LNCaP clone FGC (cell line): Measurements from ENCODE around the gene MGARP.

Experiments
- DNase-seq: peaks from one replicate; pipeline ENCODE4 v3.0.0-alpha.2; 2011; ENCODE audit warnings: low read depth
- H3K4me3 ChIP-seq: 2 replicates; pipeline ENCODE4 v1.5.1; 2011; ENCODE audit warnings: mild to moderate bottlenecking, low read depth, low read length, control low read depth
- TF ChIP-seq, protein P1 (sequence below): IDR thresholded peaks from 2 replicates; pipeline ENCODE4 v1.5.1; 2012; ENCODE audit warnings: mild to moderate bottlenecking; ENCODE audit not compliant: control insufficient read depth, insufficient read depth; ENCODE audit errors: extremely low read depth

The MGARP gene

DNA sequence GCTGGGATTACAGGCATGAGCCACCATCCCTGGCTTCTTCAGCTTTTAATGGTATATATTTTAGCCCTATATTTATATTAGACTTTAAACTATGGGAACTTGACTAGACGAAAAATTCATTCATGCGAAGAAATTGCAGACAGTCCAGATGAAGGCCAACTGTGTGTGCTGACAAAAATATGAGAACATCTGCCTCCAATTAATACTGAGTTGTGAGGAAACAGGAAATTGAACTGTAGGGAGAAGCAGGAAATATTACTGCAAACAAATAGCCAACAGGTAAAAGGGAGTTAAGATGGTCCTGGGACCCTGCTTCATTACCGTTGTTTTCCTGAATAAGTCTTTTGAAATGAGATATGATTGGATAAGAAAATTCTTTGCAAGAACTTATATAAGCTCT, 26.3 kb downstream of the MGARP start:
- H3K4me3 ChIP-seq: no peak overlapping the region
- DNase-seq: no peak
- TF ChIP-seq, protein P1, sequence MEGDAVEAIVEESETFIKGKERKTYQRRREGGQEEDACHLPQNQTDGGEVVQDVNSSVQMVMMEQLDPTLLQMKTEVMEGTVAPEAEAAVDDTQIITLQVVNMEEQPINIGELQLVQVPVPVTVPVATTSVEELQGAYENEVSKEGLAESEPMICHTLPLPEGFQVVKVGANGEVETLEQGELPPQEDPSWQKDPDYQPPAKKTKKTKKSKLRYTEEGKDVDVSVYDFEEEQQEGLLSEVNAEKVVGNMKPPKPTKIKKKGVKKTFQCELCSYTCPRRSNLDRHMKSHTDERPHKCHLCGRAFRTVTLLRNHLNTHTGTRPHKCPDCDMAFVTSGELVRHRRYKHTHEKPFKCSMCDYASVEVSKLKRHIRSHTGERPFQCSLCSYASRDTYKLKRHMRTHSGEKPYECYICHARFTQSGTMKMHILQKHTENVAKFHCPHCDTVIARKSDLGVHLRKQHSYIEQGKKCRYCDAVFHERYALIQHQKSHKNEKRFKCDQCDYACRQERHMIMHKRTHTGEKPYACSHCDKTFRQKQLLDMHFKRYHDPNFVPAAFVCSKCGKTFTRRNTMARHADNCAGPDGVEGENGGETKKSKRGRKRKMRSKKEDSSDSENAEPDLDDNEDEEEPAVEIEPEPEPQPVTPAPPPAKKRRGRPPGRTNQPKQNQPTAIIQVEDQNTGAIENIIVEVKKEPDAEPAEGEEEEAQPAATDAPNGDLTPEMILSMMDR: no peak

DNA sequence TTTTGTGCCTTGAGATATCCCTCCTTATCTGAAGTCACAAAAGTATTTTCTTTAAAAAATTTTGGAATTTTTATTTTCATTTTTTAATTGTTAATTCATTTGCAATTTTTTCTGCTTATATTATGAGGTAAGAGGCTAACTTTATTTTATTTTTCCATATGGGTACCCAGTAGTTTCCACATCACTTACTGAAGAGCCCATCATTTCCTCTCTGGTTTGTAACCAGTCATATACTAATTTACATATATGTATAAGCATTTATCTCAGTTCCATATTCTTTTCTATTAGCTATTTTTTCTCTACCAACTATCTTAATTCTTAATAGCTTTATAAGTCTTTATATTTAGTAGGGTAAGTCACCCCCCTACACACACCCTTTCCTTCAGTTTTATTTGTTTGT, 27.0 kb downstream of the MGARP start:
- TF ChIP-seq, protein P1: no peak
- no peak for DNase-seq
- H3K4me3 ChIP-seq: no peak overlapping the region

DNA sequence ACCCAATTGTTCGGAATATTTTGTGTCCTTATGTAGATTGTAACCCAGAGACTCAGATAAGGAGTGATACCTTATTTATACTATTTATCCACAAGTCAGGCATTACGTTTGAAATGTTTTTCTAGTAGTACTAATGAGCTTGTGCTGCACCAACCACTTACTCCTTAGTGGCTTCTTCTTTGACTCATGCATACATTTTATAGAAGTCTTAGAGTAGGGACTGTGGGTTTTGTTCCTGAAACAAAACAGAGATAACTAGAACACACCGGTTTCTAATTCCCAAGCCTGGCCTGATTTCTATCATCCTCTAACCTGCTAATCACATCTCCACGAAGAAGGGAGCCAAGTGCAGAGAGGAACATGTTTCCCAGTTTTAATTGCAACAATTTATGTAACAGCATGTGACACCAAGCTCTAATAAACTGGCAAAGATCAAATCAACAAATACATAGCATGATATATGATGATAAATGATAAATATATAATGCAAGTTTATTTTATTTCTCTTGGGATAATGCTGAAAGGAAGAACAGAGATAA, 32.3 kb downstream of the MGARP start:
- no peak overlapping the region for H3K4me3 ChIP-seq
- no peak for DNase-seq
- TF ChIP-seq, protein P1: no peak

DNA sequence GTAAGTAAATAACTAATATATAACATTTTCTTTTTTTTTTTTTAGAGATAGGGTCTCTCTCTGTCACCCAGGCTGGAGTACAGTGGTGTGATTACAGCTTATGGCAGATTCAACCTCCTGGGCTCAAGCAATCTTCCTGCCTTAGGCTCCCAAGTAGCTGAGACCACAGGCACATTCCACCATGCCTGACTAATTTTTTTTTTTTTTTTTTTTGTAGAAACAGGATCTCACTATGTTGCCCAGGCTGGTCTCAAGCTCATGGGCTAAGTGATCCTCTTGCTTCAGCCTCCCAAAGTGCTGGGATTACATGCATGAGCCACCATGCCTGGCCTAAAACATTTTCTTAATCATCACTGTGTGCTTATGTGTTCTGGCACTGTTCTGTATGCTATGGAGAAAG, 32.8 kb downstream of the MGARP start:
- TF ChIP-seq, protein P1: no peak
- H3K4me3 ChIP-seq: no peak overlapping the region
- no peak for DNase-seq

DNA sequence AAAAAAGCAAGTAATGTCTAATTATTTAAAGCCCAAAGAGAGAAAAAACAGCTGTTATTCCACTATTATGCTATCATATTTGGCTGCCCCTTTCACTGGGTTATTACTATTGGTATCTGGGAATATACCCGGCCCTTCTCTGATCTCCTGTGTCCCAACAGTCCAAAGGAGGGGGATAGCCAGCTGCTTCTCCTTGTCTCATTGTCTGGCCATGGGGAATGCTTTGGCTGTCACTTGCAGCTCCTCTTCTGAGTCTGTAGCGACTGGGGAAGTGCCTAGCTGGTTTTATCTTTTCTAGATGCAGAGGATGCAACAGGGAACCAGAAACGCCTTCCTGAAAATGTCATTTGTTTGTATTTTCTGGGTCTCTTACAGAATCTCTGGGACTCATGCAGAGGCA, 33.9 kb downstream of the MGARP start:
- DNase-seq: no peak
- TF ChIP-seq, protein P1: no peak
- no peak overlapping the region for H3K4me3 ChIP-seq

DNA sequence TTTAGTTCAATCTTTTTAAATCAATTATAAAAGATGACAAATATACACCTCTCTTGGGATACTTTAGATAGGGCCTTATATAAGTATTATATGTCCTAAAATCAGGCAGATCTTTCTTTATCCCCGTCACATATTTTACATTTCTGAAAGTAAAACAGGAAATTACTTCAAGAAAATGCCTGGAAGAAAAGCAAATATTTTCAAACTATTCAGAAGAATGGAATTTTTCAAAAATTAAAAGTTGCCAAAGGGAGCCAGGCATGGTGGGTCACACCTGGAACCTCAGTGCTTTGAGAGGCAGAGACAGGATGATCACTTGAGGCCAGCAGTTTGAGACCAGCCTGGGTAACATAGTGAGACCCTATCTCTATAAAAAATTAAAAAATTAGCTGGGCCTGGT, 34.4 kb downstream of the MGARP start:
- TF ChIP-seq, protein P1: no peak
- H3K4me3 ChIP-seq: no peak overlapping the region
- no peak for DNase-seq
